Ishikawa (cell line): Measurements from ENCODE around the gene PLXNB1.

Experiments used
- CEBPB ChIP-seq: IDR thresholded peaks from 2 replicates; pipeline ENCODE4 v1.6.1; 2012
- EGR1 ChIP-seq: IDR thresholded peaks from 2 replicates; pipeline ENCODE4 v1.6.1; 2012
- REST ChIP-seq: IDR thresholded peaks from 2 replicates; pipeline ENCODE4 v1.6.1; 2012; ENCODE audit warnings: low read depth, mild to moderate bottlenecking
- YY1 ChIP-seq: IDR thresholded peaks from 2 replicates; pipeline ENCODE4 v1.6.1; 2012; ENCODE audit warnings: low read depth

- no peak for TF ChIP-seq REST
- no peak for TF ChIP-seq EGR1
- no peak for TF ChIP-seq CEBPB
- no peak for TF ChIP-seq YY1
Observed at GRCh38 chr3:48387634-48388033, 42.3 kb downstream of the PLXNB1 start.
